GM19324 (cell line): ENCODE results near the gene FSTL5.

Experiments
- ATAC-seq: cut with Tn5 transposase; IDR thresholded peaks from one replicate; pipeline ENCODE4 v1.9.1; 2021; ENCODE audit warnings: mild to moderate bottlenecking, moderate library complexity; ENCODE audit not compliant: unreplicated experiment, low FRiP score

Gene FSTL5

DNA sequence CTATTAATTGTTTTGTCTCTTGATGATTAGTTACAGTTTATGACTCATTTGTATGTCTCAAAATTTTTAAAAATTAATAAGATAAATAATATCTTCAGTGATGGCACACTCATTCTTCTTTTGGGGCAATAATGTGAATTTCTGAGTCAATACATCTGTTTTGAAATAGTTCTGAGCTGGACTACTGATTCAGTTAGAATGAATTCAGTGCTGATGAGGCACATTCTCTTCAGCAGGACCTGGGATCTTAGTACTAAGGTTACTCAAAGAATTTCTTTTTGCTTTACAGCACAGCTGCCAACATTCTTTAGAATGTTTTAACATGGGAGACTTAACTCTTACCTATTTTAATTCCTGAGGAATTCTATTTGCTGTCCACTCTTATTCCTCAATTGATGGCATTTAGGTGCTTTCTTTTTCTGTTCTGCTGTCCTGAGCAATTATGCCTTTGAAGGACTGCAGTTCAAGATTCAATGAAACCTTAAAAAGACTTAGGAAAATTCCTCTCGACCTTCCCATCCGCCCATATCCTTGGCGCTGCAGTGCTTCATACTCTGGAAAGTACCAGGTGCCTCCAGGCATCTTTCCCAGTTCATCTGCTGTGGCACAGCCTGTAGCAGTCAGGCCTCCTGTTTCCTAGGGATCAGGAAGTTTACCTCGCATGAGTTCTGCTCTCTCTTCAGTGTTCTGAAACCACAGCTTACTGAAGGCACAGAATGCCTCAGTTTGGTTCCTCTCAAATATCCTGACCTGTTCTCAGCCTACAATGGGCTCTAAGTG is 213.7 kb downstream of the FSTL5 start:
- no peak for ATAC-seq

DNA sequence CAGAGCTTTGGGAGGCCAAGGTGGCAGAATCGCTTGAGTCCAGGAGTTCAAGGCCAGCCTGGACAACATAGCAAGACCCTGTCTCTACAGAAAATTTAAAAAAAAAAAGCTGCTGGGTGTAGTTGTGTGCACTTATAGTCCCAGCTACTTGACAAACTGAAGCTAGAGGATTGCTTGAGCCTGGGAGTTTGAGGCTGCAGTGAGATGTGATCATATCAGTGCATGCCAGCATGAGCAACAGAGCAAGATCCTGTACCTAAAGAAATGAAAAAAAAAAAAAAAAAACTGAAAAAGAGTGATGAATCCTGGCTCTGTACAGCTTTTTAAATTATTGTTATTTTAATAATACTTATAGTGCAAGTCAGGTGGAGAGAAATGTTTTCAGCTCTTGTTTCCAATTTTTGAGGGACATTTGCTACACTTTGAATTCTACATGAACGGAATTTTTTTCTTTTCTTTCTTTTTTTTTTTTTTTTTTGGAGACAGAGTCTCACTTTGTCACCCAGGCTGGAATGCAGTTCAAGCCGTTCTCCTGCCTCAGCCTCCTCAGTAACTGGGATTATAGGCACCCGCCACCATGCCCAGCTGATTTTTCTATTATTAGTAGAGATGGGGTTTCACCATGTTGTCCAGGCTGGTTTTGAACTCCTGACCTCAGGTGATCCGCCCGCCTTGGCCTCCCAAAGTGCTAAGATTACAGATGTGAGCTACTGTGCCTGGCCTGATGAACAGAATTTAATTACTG is 215.6 kb downstream of the FSTL5 start:
- no peak for ATAC-seq

DNA sequence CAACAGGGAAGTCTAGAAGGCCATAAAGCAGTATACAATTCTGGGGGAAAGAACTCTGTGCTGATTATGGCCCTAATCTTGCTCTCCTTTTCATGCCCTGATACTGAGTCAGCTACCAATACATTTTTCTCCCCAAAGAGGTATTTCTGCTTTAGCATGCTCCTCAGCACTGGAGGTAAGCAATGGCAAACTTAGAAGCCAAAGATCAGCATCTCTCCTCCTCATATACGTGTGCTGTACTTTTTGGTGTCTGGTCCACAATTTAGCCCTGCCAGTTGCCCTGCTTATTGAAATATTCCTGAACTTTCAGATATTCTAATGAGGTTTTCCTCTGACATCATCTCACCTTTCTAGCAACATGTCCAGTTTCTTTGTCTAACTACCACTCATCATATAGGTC is 226.2 kb downstream of the FSTL5 start:
- no peak for ATAC-seq

DNA sequence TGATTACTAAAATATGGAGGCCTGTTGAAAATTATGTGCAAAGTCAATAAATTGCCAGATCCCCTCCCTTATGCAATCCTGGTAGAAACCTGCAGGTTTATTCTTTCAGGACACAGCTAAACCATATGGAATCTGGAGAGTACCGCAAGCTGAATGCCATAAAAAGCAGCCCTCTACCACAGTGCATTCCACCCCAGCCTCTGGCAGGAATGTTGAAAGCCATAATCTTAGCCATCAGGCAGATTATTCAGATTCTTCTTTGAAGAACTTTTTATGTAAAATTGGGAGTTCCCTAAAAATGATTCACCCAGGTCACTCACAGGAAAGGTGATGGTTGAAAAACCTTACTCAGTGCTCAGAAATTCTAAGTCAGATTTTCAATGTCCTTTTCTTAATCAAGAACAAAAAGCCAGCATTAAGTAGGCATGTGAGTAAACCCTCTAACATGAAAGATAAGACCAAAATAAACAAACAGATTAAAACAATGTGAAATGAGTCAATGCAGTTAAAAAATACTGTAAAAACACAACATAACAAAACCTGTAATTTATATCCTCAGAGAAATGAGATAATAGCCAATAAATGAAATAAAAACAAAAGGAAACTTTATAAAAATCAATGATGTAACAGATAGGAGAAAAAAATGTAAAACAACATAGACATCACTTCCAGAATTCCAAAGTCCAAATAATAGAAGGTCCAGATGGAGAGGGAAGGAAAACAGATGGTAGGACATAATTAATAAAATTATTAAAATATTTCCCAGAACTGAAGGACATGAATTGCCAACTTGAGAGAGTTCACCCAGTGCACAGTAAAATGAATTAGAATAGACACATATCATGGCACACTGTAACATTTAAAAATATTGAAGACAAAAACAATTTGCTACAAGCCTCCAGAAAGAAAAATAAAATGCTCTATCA is 226.9 kb downstream of the FSTL5 start:
- ATAC-seq, result no peak

DNA sequence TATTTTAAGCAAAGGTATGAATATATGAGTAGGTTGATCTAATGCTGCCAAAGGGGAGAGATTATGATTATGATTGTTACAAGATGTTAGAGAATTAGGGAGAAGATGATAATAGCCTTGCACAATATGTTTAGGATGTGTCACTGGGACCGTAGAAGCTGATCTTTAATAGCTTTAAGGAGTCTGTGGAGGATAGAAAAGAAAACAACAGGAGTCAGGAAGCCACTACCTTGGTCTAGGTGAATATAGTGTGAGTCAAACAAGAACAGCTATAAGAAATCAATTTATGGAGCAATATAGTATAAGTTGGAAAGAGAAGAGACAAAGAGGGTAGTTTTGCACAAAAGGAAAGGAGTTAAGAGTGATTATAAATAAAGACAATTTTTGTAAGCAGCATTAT is 232.7 kb downstream of the FSTL5 start:
- ATAC-seq, result no peak

DNA sequence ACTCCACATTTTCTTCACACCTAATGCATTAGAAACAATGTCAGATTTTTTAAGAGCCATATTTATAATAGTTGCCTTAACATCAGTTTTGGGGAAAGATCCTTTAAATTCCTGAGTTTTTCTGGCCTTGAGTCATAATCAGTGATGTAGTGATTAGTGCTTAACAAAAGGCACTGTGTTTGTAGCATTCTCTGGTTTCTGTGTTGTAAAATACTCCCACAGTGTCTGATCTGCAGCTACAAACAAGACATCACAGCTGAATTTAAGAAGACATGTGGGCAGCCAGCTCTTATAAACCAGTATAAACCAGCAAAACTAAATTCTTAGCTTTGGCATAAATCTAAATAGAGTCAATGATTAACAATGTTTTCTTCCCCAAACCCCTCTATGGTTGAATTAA is 233.8 kb downstream of the FSTL5 start:
- ATAC-seq, result no peak

DNA sequence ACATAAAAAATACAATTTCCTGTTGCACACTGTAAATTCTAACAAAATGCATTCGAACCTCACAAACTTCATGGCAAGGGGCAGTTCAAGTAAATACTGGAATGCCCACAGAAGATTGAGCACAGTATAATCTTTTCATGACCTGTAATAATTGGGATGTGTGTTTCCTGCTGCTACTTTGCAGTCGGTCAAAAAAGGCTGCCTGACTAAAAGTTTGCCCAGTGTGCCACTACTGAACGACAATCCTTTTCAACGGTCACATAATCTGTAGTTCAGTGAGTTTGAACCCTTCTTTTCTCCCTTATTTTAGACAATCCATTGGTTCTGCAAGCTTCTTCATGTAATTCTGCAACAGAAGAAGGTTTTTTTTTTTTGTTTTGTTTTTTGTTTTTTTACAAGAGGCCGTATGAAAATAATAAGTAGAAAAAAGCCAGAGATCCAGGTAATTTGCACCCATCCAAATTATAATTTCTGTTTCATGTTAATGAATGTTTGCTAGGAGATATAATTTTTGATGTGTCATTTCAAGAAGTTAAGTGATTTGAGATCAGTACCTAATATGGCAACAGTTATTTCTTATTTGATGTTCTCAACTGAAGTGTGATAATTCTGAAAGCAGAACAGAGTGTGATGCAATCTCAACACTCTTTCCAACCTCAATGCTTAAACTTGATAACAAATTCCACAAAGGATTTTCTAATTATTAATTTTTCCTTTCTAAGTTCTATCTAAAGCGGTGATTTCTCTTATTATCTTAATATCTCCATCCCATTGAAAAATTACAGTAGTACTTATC is 237.6 kb downstream of the FSTL5 start:
- ATAC-seq, result no peak

DNA sequence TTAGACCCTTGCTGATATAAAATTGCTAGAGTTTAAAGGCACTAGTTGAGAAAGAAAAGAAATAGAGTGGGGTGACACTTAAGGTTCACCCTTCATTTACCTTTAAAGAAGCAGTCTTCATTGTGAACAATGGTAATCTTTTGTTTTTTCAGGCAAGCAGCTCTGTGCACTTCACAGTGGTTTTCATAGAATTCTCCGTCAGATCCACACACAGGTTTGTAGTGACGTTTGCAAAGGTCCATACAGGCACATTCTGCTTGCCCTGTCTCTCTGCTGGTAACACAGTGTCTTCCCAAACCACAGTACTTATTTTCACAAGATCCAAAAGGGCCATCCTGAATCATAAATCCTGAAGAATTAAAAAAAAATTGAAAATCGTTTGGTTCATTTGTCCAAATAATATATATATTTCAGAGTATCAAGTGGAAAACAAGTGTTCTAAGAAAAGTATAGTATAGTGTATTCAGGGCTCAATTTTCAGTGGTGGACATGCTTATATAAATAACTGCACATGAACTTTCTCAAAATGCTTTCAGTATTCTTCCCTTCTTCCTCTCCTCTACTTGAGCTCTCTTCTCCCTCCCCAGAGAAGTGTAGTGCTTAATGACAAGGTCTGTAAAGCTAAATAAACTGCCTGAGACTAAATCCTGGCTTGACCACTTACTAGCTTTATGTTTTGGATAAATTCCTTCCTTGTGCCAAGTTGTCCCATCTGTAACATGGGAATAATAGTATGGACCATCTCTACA is 243.3 kb downstream of the FSTL5 start:
- peak; percentile 48 for ATAC-seq

DNA sequence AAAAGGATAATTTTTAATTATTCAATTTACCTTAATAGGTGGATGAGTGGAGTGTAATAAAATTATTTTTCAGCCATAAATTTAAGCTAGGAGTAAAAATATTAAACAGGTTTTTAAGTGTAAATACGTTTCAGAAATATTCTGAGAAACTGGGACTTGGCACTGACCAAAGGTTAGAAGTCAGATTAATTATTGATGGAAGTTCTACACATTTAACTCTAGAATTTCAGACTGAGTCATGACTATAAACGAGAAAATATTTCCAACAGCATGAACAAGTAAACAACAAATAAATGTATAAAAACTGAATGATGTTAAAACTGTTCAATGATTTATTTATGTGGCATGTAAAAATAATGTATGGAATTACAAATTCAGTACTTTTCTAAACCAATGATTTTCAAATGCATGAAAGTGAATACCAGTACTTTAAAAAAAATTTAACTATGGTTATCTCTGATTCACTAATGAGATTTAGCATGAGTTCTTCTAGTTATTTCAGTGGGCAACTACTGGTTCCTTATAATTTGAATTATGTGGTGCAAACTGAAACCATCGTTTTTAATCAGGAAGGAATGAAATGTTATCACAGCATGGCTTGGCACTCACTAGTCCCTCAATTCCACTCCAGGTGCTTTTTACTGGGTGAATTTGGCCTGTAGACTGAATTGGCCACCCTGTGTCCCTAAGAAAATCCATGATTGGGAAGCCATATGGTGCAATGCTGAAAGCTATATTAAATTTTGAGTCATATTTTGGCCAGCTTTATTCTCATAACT is 244.2 kb downstream of the FSTL5 start:
- peak; percentile 45 for ATAC-seq

DNA sequence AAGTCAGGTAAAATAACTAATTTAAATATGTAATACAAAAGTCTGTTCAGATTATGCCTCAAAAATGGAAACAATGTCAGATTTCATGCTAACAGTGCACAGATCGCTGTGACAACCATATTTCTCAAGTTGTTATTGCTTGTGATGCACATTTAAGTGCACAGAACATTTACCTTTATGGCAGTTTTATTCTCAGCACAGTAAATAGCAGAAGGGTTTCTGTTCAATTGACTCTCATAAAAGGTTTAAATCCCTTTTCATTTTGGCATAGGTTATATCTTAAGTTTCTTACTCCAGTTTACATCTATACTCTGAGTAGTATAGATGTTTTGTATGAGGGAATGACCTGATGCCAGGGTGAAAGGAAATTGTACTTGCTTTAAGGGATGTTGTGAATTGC is 247.8 kb downstream of the FSTL5 start:
- no peak for ATAC-seq

DNA sequence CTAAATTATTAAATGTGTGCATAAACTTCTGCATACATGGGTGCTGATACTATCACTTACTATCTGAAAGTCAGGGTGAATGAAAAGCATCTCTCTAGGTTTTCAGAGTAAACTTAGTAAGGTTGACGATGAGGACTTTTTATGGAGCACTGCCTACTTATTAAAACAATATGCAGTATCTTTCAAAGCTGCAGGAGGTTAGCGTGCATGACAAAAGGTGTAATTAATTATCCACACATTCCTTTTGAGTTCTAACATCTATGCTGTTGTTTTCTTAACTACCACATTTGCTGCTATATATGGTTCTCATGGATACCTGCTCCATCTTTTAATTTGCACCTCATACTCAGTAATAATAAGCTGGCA is 256.2 kb downstream of the FSTL5 start:
- ATAC-seq, result no peak

DNA sequence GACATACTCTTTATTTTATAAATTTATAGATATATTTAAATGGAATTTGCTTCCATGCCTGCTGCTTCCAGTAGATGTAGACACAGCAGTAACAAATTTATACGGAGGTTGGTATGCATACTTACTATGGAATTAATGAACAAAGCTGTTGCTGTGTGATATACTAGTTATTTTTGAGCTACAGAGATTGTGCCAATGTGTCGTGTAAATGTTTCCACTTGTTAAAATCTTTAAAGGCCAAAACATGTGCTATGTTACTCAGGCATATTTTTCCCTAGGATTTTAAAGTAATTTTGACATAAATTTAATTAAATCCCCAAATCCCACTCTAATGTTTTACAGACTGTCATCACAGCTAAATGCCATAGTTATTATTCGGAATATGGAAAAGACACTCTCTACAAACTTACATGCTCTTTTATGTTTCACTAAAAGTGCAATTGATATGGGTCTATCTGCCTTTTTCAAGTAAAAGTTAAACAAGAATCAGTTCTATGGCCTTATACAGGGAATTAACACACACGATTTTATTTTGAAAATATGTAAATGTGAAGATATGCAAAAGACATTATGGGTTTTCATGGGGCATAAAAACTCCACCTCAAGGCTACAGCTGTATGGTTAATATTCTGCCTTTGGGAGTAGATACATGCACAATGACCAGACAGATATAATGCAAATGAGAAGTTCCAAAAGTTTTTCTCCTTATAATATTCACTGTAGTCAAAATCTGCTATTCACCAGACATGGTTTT is 256.8 kb downstream of the FSTL5 start:
- no peak for ATAC-seq

DNA sequence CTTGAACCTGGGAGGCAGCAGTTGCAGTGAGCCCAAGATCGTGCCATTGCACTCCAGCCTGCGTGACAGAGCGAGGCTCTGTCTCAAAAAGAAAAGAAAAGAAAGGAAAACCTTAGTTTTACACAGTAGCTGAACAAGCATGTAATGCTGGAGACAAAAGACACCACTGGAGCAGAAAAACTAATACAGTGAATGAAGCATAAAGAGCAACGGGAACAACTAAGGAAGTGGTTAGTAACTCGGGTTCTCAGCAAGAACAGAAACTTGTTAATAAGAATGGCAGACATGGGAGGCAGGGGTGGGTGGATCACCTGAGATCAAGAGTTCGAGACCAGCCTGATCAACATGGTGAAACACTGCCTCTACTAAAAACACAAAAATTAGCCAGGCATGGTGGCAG is 263.7 kb downstream of the FSTL5 start:
- ATAC-seq, result no peak

DNA sequence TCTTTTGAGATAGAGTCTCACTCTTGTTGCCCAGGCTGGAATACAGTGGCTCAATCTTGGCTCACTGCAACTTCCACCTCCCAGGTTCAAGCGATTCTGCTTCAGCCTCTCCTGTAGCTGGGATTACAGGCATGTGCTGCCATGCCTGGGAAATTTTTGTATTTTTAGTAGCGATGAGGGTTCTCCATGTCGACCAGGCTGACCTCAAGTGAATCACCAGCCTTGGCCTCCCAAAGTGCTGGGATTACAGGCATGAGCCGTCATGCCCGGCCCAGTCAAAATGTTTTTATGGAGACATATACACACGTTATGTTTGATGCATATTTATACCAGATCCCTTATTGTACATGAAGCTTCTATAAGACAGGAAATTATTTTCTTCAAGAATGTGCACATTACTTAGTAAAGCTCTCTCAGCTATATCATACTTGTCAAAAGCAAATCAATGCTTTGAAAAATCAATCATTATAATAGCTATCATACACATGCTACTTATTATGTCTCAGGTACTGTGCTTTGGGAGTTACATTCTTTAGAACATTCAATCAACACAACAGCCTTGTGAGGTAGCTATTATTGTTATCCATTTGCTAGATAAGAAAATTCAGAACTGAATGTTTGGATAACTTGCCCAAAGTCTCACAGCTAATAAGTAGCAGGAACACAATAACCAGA is 269.2 kb downstream of the FSTL5 start:
- ATAC-seq, result no peak

DNA sequence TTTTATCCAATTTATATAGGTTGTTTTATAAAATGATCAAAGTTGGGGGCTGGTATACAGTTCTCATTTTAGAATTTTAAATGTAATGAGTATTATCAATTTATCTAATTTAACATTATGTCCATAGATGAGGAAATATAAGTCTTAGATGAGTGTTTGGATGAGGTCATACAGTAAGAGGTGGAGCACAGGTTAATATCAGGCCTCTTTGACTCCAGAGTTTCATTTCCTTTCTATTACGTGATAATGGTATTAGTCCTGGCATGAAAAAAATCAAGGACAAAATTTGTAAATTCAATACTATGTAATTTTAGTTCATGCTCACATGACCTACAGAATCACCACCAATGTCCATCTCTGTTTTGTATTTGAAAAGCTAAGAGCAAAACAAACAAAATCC is 269.8 kb downstream of the FSTL5 start:
- ATAC-seq, result no peak

DNA sequence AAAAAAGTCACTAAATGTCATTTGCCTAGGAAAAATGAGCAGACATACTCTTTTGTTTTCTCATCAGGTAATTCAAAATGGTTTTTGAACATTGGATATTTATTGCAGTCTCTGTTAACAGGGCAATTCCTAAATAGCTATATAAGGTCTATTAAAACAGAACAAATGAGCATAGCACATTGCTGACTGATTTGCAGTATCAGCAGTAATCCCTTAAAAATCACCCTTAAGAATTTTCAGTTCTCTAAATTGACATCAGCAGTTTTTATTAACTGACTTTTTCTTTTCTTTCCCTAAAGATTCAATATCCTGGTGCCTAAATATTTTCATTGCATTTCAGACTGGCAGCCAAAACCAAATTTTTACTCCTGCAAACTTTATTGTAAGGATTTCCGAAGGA is 270.2 kb downstream of the FSTL5 start:
- no peak for ATAC-seq

DNA sequence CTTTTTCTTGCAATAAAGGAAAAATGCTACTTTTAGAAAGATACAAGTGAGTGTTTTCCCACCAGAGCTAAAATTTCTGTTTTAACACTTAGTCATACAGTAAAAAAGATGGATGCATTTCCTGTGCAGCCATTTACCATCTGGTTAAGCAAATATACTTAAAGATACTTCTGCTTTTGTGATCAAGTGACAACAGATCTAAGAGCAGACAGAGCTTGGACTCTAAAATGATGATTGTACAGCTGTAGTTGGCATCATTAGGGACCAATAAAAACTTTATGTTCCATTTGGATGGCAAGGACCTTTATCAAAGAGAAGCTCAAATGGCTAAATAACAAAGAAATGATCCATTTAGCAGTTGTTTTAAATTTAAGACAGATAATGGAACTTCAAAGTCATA is 270.8 kb downstream of the FSTL5 start:
- ATAC-seq, result no peak

DNA sequence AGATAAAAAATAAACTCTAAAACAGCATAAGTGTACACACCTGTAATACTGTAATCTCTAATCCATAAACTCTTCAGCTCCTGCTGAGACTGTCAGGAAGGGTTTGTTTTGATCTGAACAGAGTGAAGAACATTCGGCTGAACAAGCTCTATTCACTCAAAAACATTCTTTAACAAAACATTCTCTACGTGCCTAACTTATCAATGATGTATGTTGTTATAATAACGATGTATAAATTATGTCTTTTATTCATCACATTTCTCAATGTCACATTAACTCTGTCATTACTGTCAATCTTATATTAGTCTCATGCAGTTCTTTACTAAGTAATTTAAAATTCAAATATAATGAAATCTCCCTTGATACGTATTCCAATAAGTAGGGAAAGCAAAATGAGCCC is 280.6 kb downstream of the FSTL5 start:
- ATAC-seq, result no peak
